Parathyroid adenoma (tissue), 2 donors: ENCODE results near the gene CNNM4.

Experiments used
- H2AFZ ChIP-seq: fragments of 300-600 bp; sonication (generic); one replicate; pipeline ENCODE4 v1.7.0; 2017; ENCODE audit warnings: antibody characterized with exemption, mild to moderate bottlenecking
- H3K27ac ChIP-seq: fragments of 300-600 bp; sonication (generic); one replicate; pipeline ENCODE4 v1.7.0; 2017
- H3K27me3 ChIP-seq: fragments of 300-600 bp; sonication (generic); one replicate; pipeline ENCODE4 v1.7.0; 2017; ENCODE audit warnings: low read length; ENCODE audit not compliant: control insufficient read depth, insufficient read depth
- H3K36me3 ChIP-seq: fragments of 300-600 bp; sonication (generic); one replicate; pipeline ENCODE4 v1.7.0; 2017; ENCODE audit warnings: low read length; ENCODE audit not compliant: control insufficient read depth, insufficient read depth
- H3K4me1 ChIP-seq: fragments of 300-600 bp; sonication (generic); one replicate; pipeline ENCODE4 v1.7.0; 2017; ENCODE audit warnings: control low read depth
- H3K4me2 ChIP-seq: fragments of 300-600 bp; sonication (generic); one replicate; pipeline ENCODE4 v1.7.0; 2017; ENCODE audit warnings: low read length
- H3K4me3 ChIP-seq: fragments of 300-600 bp; sonication (generic); one replicate; pipeline ENCODE4 v1.7.0; 2017; ENCODE audit warnings: low read depth, low read length
- H3K79me2 ChIP-seq: fragments of 300-600 bp; sonication (generic); one replicate; pipeline ENCODE4 v1.7.0; 2017; ENCODE audit warnings: control low read depth
- H3K9ac ChIP-seq: fragments of 300-600 bp; sonication (generic); one replicate; pipeline ENCODE4 v1.7.0; 2017; ENCODE audit warnings: mild to moderate bottlenecking
- H3K9me3 ChIP-seq: fragments of 300-600 bp; sonication (generic); one replicate; pipeline ENCODE4 v1.7.0; 2017; ENCODE audit warnings: low read length; ENCODE audit not compliant: control insufficient read depth
- CTCF ChIP-seq: fragments of 300-600 bp; sonication (generic); IDR thresholded peaks from one replicate; pipeline ENCODE4 v1.7.0; 2017; ENCODE audit warnings: antibody characterized with exemption, mild to moderate bottlenecking
- donor health status: primary hyperparathyroidism.

CNNM4 gene

GRCh38 chr2:96739633-96740428, 20.9 kb upstream of the CNNM4 start, which contains the start of gene LMAN2L:
TSS of gene LMAN2L (minus strand) at chr2:96740064. CDS start at chr2:96740040, 24 bp downstream.
- H3K9me3 ChIP-seq, result no peaks in the 10 kb centered on the region
- peak within 1 kb of the TSS; percentile 98 for H3K4me2 ChIP-seq
- H3K9ac ChIP-seq, result no peak within 1 kb of the TSS
- H3K27ac ChIP-seq, result peak within 1 kb of the TSS; percentile 41
- H2AFZ ChIP-seq, result peak within 1 kb of the TSS; percentile 93
- no peak for TF ChIP-seq CTCF
- peaks cover 5% of the 10 kb centered on the region for H3K79me2 ChIP-seq
- H3K4me1 ChIP-seq, result peaks cover 2% of the 10 kb centered on the region
- H3K27me3 ChIP-seq, result no peaks in the 10 kb centered on the region
- H3K36me3 ChIP-seq, result no peaks in the 10 kb centered on the region
- peak within 1 kb of the TSS; percentile 96 for H3K4me3 ChIP-seq

- TF ChIP-seq CTCF, result no peak
- no peak overlapping the region for H3K27ac ChIP-seq
- H3K9me3 ChIP-seq, result no peaks in the 10 kb centered on the region
- no peak overlapping the region for H2AFZ ChIP-seq
- no peaks in the 10 kb centered on the region for H3K4me1 ChIP-seq
- no peaks in the 10 kb centered on the region for H3K36me3 ChIP-seq
- no peak overlapping the region for H3K9ac ChIP-seq
- no peak overlapping the region for H3K4me3 ChIP-seq
- no peaks in the 10 kb centered on the region for H3K27me3 ChIP-seq
- no peaks in the 10 kb centered on the region for H3K79me2 ChIP-seq
- H3K4me2 ChIP-seq, result no peak overlapping the region
Measured at GRCh38 chr2:96747061-96747617, 13.6 kb upstream of the CNNM4 start.

GRCh38 chr2:96751800-96752199, 8.9 kb upstream of the CNNM4 start:
- Histone ChIP-seq H3K36me3 (no peaks in the 10 kb centered on the region), H2AFZ (no peak overlapping the region), H3K9me3 (no peaks in the 10 kb centered on the region), H3K27ac (no peak overlapping the region), H3K4me2 (no peak overlapping the region), H3K9ac (no peak overlapping the region), H3K4me3 (no peak overlapping the region), H3K79me2 (no peaks in the 10 kb centered on the region), H3K27me3 (no peaks in the 10 kb centered on the region), H3K4me1 (no peaks in the 10 kb centered on the region)
- TF ChIP-seq CTCF, result no peak

GRCh38 chr2:96753661-96754282, 6.9 kb upstream of the CNNM4 start:
- no peaks in the 10 kb centered on the region for H3K4me1 ChIP-seq
- no peak overlapping the region for H3K9ac ChIP-seq
- TF ChIP-seq CTCF, result no peak
- H3K27me3 ChIP-seq, result no peaks in the 10 kb centered on the region
- H3K4me3 ChIP-seq, result no peak overlapping the region
- no peaks in the 10 kb centered on the region for H3K9me3 ChIP-seq
- H2AFZ ChIP-seq, result no peak overlapping the region
- H3K4me2 ChIP-seq, result no peak overlapping the region
- no peaks in the 10 kb centered on the region for H3K36me3 ChIP-seq
- no peak overlapping the region for H3K27ac ChIP-seq
- no peaks in the 10 kb centered on the region for H3K79me2 ChIP-seq
